NB4 (cell line): ENCODE results near the gene LYPD5.

Source experiments
- DNase-seq: peaks from one replicate; pipeline ENCODE4 v3.0.0; 2010; ENCODE audit warnings: low read depth
- H3K4me3 ChIP-seq: one replicate; pipeline ENCODE4 v1.5.1; 2011; ENCODE audit warnings: mild to moderate bottlenecking, low read depth, low read length, moderate library complexity
- MYC ChIP-seq: IDR thresholded peaks from 2 replicates; pipeline ENCODE4 v1.6.1; 2011; ENCODE audit warnings: low read depth, low read length
- POLR2A ChIP-seq: IDR thresholded peaks from 2 replicates; pipeline ENCODE4 v1.6.1; 2011; ENCODE audit warnings: mild to moderate bottlenecking; ENCODE audit not compliant: insufficient read length; ENCODE audit errors: extremely low read depth
- TF ChIP-seq, protein P1 (sequence below): IDR thresholded peaks from 2 replicates; pipeline ENCODE4 v1.6.1; 2011; ENCODE audit warnings: low read depth, low read length
- TF ChIP-seq, protein P2 (sequence below): IDR thresholded peaks from one replicate; pipeline ENCODE4 v1.5.1; 2012; ENCODE audit warnings: low read depth, low read length

The LYPD5 gene

DNA sequence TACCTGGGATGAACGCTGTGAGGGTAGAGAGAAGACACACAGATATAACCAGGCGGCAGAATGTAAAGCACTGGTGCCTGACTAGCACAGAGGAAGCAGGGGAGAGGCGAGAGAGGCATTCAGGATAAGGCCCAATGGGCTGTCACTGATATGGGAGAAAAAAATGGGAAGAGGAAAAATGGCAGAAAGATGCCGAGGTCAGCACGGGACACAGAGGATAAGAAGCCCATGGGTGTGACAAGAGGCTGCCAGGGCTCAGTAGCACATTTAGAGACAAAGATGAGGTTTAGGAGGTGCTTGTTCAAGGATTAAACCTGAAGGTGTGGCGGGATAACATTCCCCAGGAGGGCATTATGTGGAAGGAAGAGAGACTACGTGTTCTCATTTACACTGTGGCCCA lies 53.1 kb downstream of the LYPD5 start:
- no peak overlapping the region for H3K4me3 ChIP-seq
- DNase-seq = no peak
- TF ChIP-seq MYC (no peak), POLR2A (no peak)
- TF ChIP-seq, protein P1, sequence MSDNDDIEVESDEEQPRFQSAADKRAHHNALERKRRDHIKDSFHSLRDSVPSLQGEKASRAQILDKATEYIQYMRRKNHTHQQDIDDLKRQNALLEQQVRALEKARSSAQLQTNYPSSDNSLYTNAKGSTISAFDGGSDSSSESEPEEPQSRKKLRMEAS = no peak
- TF ChIP-seq, protein P2, sequence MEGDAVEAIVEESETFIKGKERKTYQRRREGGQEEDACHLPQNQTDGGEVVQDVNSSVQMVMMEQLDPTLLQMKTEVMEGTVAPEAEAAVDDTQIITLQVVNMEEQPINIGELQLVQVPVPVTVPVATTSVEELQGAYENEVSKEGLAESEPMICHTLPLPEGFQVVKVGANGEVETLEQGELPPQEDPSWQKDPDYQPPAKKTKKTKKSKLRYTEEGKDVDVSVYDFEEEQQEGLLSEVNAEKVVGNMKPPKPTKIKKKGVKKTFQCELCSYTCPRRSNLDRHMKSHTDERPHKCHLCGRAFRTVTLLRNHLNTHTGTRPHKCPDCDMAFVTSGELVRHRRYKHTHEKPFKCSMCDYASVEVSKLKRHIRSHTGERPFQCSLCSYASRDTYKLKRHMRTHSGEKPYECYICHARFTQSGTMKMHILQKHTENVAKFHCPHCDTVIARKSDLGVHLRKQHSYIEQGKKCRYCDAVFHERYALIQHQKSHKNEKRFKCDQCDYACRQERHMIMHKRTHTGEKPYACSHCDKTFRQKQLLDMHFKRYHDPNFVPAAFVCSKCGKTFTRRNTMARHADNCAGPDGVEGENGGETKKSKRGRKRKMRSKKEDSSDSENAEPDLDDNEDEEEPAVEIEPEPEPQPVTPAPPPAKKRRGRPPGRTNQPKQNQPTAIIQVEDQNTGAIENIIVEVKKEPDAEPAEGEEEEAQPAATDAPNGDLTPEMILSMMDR = no peak

DNA sequence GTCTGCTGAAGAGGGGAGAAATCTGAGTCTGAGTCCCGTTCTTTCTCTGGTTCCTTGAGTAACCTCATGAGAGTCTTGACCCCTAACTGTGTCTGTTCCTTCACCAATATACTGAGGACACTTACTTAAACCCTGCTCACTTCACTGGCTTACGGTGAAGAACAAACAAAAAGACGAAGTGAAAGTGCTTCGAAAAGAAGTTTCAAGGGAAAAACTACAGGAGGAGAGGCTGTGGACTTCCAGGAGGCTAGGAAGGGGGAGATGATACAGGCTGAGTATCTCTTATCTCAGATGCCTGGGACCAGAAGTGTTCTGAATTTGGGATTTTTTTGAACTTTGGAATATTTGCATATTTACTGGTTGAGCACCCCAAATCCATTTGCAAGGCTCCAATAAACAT lies 53.6 kb downstream of the LYPD5 start:
- TF ChIP-seq, protein P2 = no peak
- TF ChIP-seq POLR2A (no peak), MYC (no peak)
- TF ChIP-seq, protein P1 = no peak
- no peak overlapping the region for H3K4me3 ChIP-seq
- no peak for DNase-seq

DNA sequence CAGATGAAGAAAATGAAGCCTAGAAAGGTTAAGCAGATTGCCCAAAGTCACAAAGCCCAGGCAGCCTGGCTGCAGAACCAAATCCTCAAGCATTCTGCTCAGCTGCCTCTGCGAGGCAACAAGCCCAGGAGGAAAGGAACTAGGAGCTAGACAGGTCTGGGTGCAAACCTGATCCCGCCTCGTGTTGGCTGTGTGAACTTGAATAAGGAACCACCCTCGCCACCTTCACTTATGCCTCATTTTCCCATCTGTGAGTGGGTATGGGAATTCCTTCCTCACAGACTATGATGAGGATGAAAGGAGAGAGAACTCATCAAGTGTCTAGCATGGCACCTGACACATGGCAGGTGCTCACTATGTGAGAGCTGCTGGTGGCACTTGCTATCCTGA lies 54.0 kb downstream of the LYPD5 start:
- TF ChIP-seq POLR2A (no peak), MYC (no peak)
- TF ChIP-seq, protein P2 = no peak
- TF ChIP-seq, protein P1 = no peak
- no peak overlapping the region for H3K4me3 ChIP-seq

DNA sequence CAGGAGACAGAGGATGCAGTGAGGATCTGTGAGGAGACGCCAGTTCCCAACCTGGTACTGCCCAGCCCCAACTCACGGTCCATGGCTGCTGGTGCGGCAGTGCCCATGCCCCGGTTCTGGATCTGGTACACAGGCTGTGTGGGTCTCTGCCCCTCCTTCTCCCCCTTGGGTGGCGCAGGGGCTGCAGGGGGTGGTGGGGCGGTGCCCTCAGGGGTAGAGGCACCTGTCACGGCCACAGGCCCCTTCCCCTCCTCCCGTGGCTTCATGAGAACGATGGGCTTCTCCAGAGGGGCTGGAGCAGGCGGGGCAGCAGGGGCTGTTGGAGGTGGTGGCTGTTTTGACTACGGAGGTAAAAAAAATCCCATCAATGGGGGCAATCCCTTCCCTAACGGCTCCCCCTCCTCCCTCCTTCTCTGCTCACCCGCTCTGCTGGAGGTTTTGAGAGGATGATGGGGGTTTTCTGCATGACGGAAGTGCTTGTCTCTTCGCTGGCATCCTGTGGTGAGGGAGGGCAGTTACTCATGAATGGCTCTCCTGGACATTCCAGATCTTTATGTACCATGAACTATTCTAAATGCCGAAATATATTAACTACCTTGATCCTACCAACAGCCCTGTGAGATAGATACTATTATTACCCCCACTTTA lies 54.6 kb downstream of the LYPD5 start:
- TF ChIP-seq, protein P2 = no peak
- TF ChIP-seq, protein P1 = no peak
- TF ChIP-seq MYC (no peak), POLR2A (no peak)
- DNase-seq = no peak
- H3K4me3 ChIP-seq = no peak overlapping the region

More for the DNA sequence above, 54.0 kb downstream of the LYPD5 start:
- no peak for DNase-seq
